GM12875 (cell line): Measurements from ENCODE around the gene SULT4A1.

ENCODE experiments used
- H3K4me3 ChIP-seq: one replicate; pipeline ENCODE4 v1.5.1; 2011; ENCODE audit warnings: low read depth, low read length, control low read depth
- CTCF ChIP-seq: IDR thresholded peaks from 2 replicates; pipeline ENCODE4 v1.5.1; 2011; ENCODE audit warnings: low read depth, mild to moderate bottlenecking, control low read depth, inconsistent platforms, low read length, moderate library complexity, borderline replicate concordance; ENCODE audit not compliant: insufficient read depth

The SULT4A1 gene

GRCh38 chr22:43843783-43844530 lies 18.4 kb downstream of the SULT4A1 start:
- TF ChIP-seq CTCF: no peak
- no peak overlapping the region for H3K4me3 ChIP-seq

- TF ChIP-seq CTCF: no peak
Observed at GRCh38 chr22:43841742-43842141, 20.6 kb downstream of the SULT4A1 start.

GRCh38 chr22:43840851-43841250 lies 21.5 kb downstream of the SULT4A1 start:
- H3K4me3 ChIP-seq: no peak overlapping the region
- TF ChIP-seq CTCF: no peak

More at GRCh38 chr22:43841742-43842141, 20.6 kb downstream of the SULT4A1 start:
- no peak overlapping the region for H3K4me3 ChIP-seq

- no peak for TF ChIP-seq CTCF
- no peak overlapping the region for H3K4me3 ChIP-seq
Observed at GRCh38 chr22:43840431-43840830, 21.9 kb downstream of the SULT4A1 start.

- no peak overlapping the region for H3K4me3 ChIP-seq
- TF ChIP-seq CTCF: no peak
Observed at GRCh38 chr22:43839781-43840180, 22.5 kb downstream of the SULT4A1 start.

GRCh38 chr22:43838571-43839307 lies 23.6 kb downstream of the SULT4A1 start:
- TF ChIP-seq CTCF: no peak
- no peak overlapping the region for H3K4me3 ChIP-seq

- no peak overlapping the region for H3K4me3 ChIP-seq
Observed at GRCh38 chr22:43838161-43838560, 24.2 kb downstream of the SULT4A1 start.

More at GRCh38 chr22:43838161-43838560, 24.2 kb downstream of the SULT4A1 start:
- no peak for TF ChIP-seq CTCF
